GM18511 (cell line): ENCODE results near the gene DGKI.

Experiments used
- ATAC-seq: cut with Tn5 transposase; IDR thresholded peaks from one replicate; pipeline ENCODE4 v1.9.1; 2021; ENCODE audit warnings: mild to moderate bottlenecking, moderate library complexity; ENCODE audit not compliant: unreplicated experiment

DGKI gene

GRCh38 chr7:137846827-137847567 is at the start of gene DGKI:
TSS of gene DGKI (minus strand) at chr7:137846974.
- peak; percentile 56 for ATAC-seq

DNA sequence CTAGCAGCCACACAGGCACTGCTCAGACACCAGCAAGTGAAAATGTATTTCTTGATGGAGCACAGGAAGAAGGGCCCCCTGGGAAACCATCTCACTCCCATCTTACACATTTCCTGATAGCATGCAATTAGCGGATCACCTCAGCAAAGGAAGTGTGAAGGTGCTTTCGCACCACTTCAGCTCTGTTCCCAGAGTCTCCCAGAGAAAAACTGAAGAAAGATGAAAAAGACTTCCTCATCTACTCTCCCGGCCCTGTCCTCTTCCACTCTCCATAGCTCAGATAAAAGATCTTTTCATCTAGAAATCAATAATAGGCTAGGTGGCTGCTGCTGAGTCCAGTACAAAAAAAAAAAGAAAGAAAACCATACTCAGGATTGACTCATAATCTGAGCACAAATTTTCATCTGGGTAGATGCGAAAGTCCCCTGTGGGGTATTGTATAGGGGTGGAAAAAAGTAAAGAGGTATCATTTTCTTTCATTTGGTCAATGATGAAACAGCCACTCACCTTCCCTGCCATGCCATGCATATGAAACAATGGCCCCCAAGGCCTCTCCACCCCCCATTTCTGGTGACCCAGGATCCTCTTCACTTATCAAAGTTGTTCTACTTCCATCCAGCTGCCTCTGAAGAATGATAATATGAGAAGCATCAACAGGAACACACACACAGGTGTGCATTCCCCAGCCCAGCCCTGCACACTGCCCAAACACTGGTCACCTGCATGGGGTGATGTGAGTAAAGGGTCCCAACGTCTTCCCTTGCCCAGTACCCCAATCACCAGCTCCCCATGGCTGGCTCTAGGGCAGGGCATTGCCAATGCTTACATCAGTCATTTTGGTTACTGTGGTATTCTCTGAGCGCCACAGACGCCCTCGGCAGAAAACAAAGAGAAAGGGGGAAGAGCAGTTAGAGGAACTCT is 48.8 kb upstream of the DGKI start:
- ATAC-seq, result peak; percentile 80

GRCh38 chr7:137893143-137893742 is 46.5 kb upstream of the DGKI start:
- ATAC-seq, result no peak

- no peak for ATAC-seq
Observed at GRCh38 chr7:137891016-137891655, 44.4 kb upstream of the DGKI start.

GRCh38 chr7:137890449-137890921 is 43.7 kb upstream of the DGKI start:
- ATAC-seq, result no peak

GRCh38 chr7:137888241-137888640 is 41.5 kb upstream of the DGKI start:
- ATAC-seq, result no peak

GRCh38 chr7:137886746-137887145 is 40.0 kb upstream of the DGKI start:
- no peak for ATAC-seq

- ATAC-seq, result no peak
Observed at GRCh38 chr7:137886281-137886680, 39.5 kb upstream of the DGKI start.

GRCh38 chr7:137885678-137886077 is 38.9 kb upstream of the DGKI start:
- no peak for ATAC-seq

DNA sequence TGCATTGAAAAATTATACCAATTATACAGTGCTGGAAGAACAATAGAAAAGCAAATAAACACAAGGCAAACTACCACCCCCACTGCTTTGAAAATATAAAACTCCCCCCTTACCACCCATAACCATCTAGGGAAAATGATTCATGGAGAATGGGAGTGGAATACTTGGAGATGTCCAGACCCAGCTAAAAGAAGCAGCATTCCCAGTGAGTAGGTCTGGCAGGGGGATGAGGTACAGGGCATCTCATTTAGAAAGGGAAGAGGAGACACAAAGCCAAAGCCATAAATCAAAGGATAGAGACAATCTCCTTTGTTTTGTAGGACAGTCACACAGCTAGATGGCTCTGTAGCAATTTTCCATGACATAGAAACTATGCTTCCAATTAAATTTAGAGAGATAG is 36.0 kb upstream of the DGKI start:
- no peak for ATAC-seq

- peak; percentile 96 for ATAC-seq
Observed at GRCh38 chr7:137882261-137882668, 35.5 kb upstream of the DGKI start.

DNA sequence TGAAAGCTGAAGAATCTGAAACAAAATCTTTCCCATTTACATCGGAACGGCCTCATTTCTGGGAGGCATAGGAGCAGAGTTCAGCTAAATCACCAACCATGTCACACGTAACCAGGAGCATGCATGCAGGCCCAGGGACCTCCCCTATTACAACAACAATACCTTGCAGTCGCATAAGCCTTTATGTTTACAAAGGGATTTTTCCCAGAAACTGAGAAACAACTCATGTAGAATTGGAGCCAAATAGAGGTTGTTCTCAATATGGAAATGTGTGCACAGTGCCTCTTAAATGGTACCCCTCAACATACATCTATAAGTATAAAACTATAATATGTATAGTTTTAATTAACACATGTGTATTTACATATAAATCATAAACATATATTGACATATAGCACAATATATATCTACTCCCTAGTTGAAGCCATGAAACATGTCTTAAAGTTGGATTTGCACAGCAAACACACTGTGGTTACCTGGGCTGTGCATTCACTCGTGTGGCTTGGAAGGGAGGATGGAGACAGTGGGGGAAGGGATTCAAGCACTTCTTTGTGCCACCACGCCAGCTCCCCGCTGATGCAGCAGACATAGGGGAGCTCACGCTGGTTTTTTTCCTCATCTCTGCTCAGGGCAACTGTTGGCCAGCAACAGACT is 35.0 kb upstream of the DGKI start:
- ATAC-seq, result peak; percentile 30

- no peak for ATAC-seq
Observed at GRCh38 chr7:137880432-137880831, 33.7 kb upstream of the DGKI start.

GRCh38 chr7:137879357-137880158 is 32.8 kb upstream of the DGKI start:
- ATAC-seq, result peak; percentile 55

DNA sequence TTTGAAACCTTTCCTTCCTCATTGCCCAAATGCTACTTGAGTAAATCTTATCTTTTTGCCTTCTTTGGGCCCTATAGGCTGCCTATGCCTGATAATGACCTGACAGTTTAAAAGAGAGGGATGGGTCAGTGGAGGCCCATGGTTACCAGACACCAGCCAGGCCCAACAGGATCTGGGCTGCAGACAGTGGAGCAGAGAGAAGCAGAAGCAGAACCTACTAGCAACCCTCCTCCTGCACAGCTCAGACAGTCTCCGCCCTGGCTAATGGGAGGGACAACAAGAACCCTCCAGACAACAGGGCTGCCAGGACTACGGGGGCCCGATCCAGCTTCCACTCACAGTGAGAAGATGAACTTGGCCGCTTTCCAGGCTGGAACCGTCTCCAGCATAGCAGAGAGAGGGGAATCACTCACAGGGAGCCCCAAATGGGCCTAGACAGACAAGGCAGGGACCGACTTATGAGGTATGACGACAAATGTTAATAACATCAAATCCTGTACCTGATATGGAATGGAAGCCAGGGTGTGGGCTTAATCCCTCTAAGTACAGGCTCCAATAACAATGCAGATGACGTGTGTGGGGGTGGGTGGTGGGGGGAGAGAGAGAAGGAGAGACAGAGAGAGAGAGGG is 31.7 kb upstream of the DGKI start:
- ATAC-seq, result no peak

GRCh38 chr7:137877027-137877675 is 30.4 kb upstream of the DGKI start:
- ATAC-seq, result no peak

- no peak for ATAC-seq
Observed at GRCh38 chr7:137875746-137876145, 29.0 kb upstream of the DGKI start.

DNA sequence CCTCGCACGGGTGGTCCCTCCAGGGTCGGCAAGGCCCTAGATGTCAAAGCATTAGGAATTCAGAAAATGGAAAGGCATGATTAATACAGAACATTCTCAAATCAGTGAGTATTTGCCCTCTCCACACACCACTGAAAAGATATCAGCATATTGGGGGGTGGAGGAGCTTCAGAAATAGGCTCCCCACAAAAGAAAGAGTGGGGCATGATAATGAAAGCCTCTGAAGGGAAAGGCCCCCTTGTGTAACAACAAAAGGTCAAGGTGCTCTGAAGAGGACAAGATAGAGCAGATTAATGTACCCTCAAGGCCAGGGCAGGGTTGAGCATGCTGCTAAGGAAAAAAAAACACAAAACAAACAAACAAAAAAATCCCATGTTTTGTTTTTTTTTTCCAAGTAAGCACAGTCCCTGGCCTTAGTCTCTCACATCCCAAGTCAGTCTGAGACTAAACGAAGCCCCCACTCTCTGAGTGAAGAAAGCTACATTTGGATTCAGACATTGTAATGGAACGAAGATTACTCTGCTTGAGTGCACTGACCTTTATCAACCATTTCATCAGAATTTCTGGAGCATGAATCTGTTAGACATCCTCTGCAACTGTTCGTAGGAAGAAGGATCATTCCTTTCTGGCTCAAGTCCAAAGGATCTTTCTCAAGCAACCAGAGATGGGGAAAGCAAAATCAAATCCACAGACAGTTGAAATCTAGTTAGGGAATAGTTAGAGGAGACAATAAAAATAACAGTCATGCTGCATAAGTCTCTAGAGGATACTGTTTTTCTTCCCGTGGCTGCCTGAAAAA is 27.4 kb upstream of the DGKI start:
- ATAC-seq, result no peak
